Left lung (tissue), 10 donors: ENCODE data around the gene PTPRN2. TPM values are rescaled to one million over a fixed set of nuclear protein-coding genes. Genes with fewer than 3 reads are reported as not detected.

ENCODE experiments used
- ATAC-seq: fragments of 200-7000 bp; cut with Tn5 transposase; one replicate; pipeline ENCODE4 v1.9.1; 2020; ENCODE audit warnings: moderate library complexity
- DNase-seq, 4 donors: peaks; one replicate each; pipeline ENCODE4 v3.0.0-alpha.2; 2013 to 2020
- H3K27ac ChIP-seq, 2 donors: fragments of 200-600 bp; sonication (generic) in 1 of 2; one replicate each; pipeline versions ENCODE4 v1.5.0 to v1.8.0; 2020 to 2021
- H3K27me3 ChIP-seq, 2 donors: fragments of 200-600 bp; sonication (generic) in 1 of 2; one replicate each; pipeline versions ENCODE4 v1.5.0 to v1.8.0; 2020 to 2021
- H3K36me3 ChIP-seq, 2 donors: fragments of 200-600 bp; sonication (generic) in 1 of 2; one replicate each; pipeline versions ENCODE4 v1.5.0 to v1.8.0; 2020 to 2021
- H3K4me1 ChIP-seq, 2 donors: fragments of 200-600 bp; one replicate each; pipeline ENCODE4 v1.8.0; 2021
- H3K4me3 ChIP-seq, 2 donors: fragments of 200-600 bp; sonication (generic) in 1 of 2; one replicate each; pipeline versions ENCODE4 v1.5.0 to v1.8.0; 2020 to 2021; ENCODE audit warnings: mild to moderate bottlenecking in 1 of 2
- H3K9me3 ChIP-seq, 2 donors: fragments of 200-600 bp; sonication (generic) in 1 of 2; one replicate each; pipeline versions ENCODE4 v1.5.0 to v1.8.0; 2020 to 2021
- intact Hi-C, 2 donors: fragments of 100-400 bp; cut with DNase I; formaldehyde crosslinking; loops; one replicate each; pipeline versions ENCODE4 v1.11.2 to v1.14.2; 2022
- polyA plus RNA-seq, 6 donors: library from polyadenylated mRNA; unstranded; fragments of 120-200 nt; gene quantifications; one replicate each; pipeline ENCODE4 v1.2.1, GENCODE V29; 2013; ENCODE audit not compliant: insufficient read length in 6 of 6
- total RNA-seq, 2 donors: library from RNA; stranded (reverse); fragmentation: NEBNext Ultra II Directional; extraction: Animal tissue kit (Norgen Biotek cat#: 25700); gene quantifications; one replicate each; pipeline ENCODE4 v1.2.1, GENCODE V29; 2021
- TF ChIP-seq, protein P1 (sequence below), 2 donors: fragments of 200-600 bp; sonication (generic) in 1 of 2; IDR thresholded peaks; one replicate each; pipeline versions ENCODE4 v1.5.0 to v1.8.0; 2021; ENCODE audit warnings: antibody characterized with exemption in 2 of 2
- donor health status: DM: no; HTN: yes; CAD: no.
- donor health status: DM: no; HTN: no; CAD: no.

Gene PTPRN2
- total and polyA plus RNA-seq, 8 donors: 4.0 to 7.8 (median 6.8) TPM

DNA sequence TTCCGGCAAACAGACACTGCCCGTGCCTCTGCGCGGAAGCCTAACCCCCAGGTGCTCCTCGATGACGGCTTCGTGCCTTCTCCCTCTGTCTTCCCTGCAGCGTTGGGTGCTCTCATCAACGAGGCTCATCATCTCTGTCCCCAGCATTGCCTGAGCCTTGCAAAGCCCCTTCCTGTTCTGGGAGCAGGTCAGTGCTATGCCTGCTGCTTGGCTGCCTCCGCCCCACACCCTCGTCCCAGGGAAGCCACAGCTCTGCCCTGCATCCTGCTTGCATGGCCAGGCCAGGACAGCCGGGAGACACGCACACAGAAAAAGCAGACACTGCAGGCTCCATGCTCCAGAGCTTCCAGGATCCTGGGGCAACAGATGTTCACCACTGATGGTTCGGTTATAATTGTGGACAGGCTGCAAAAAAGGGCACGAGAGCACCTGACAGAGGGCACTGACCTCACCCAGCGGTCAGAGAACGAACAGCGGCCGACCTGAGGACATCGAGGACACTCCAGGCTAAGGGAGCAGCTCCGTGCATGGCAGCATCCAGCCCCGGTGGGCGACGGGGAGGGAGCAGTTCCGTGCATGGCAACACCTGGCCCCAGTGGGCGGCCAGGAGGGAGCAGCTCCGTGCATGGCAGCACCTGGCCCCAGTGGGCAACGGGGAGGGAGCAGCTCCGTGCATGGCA, 265.5 kb downstream of the PTPRN2 start:
- Histone ChIP-seq H3K4me3 (no peak overlapping the region), H3K27ac (no peak overlapping the region), H3K36me3 (no peaks in the 10 kb centered on the region), H3K9me3 (peaks cover 0 to 12% of the 10 kb centered on the region in 2 donors), H3K27me3 (peaks cover 0 to 60% of the 10 kb centered on the region in 2 donors), H3K4me1 (no peaks in the 10 kb centered on the region)
- ATAC-seq: no peak
- TF ChIP-seq, protein P1, sequence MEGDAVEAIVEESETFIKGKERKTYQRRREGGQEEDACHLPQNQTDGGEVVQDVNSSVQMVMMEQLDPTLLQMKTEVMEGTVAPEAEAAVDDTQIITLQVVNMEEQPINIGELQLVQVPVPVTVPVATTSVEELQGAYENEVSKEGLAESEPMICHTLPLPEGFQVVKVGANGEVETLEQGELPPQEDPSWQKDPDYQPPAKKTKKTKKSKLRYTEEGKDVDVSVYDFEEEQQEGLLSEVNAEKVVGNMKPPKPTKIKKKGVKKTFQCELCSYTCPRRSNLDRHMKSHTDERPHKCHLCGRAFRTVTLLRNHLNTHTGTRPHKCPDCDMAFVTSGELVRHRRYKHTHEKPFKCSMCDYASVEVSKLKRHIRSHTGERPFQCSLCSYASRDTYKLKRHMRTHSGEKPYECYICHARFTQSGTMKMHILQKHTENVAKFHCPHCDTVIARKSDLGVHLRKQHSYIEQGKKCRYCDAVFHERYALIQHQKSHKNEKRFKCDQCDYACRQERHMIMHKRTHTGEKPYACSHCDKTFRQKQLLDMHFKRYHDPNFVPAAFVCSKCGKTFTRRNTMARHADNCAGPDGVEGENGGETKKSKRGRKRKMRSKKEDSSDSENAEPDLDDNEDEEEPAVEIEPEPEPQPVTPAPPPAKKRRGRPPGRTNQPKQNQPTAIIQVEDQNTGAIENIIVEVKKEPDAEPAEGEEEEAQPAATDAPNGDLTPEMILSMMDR (IDR thresholded peaks at IDR 0.05): no peak
- intact Hi-C loops: no loop called here
- DNase-seq: no peak

DNA sequence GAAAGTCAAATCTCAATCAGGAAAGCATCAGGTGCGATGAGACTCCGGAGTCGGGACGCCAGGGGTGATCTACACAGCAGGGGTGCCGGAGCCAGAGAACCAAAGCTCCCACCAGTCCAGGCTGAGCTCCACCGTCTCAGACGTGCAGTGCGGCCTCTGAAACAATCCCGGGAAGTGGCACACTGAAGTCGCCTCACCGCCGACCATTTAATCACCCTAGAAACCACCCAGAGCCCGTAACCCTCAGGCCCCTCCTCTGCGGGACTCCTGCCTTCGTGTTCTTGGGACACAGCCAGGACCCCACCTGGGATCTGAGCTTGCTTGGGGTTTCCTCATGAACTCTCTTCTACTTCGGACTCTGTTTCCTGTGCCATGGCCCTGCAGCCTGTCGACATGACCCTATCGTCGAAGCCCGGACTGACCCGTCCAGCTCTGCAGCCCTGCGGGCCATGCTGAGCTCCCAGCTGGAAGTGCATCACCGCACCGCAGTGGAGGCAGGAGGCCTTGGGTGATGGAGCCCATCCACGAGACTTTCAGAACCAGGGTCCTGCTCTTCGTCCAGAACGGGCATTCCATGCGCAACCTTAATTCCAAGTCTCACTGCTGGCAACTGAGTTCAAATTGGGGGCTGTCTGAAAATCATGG, 266.4 kb downstream of the PTPRN2 start:
- H3K9me3 ChIP-seq: peaks cover 0 to 15% of the 10 kb centered on the region in 2 donors

DNA sequence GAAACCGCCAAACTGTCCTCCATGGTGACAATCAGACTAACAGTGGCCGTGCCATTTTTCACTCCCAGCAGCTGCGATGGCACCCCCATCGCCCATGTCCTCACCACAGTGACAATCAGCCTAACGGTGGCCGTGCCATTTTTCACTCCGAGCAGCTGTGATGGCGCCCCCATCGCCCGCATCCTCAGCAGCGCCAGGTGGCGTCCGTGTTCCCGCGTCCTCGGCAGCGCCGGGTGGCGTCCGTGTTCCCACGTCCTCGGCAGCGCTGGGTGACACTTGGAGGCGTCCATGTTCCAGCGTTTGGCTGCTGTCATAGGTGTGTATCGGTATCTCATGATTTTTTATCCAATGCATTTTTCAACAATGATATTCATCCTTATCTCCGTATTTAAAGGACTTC, 267.3 kb downstream of the PTPRN2 start:
- Histone ChIP-seq H3K27ac (no peak overlapping the region), H3K36me3 (no peaks in the 10 kb centered on the region), H3K4me1 (no peaks in the 10 kb centered on the region), H3K27me3 (peaks cover 0 to 63% of the 10 kb centered on the region in 2 donors), H3K9me3 (peaks cover 0 to 18% of the 10 kb centered on the region in 2 donors), H3K4me3 (no peak overlapping the region)
- ATAC-seq (no peak), DNase-seq (no peak)
- TF ChIP-seq, protein P1 (IDR thresholded peaks at IDR 0.05): no peak
- intact Hi-C loops: no loop called here

More for the DNA sequence above, 266.4 kb downstream of the PTPRN2 start:
- no peaks in the 10 kb centered on the region for H3K36me3 ChIP-seq
- no peak overlapping the region for H3K27ac ChIP-seq
- peaks cover 0 to 69% of the 10 kb centered on the region in 2 donors for H3K27me3 ChIP-seq
- ATAC-seq: no peak
- intact Hi-C loops: no loop called here
- TF ChIP-seq, protein P1 (IDR thresholded peaks at IDR 0.05): no peak
- DNase-seq: no peak
- H3K4me1 ChIP-seq: no peaks in the 10 kb centered on the region
- H3K4me3 ChIP-seq: no peak overlapping the region

DNA sequence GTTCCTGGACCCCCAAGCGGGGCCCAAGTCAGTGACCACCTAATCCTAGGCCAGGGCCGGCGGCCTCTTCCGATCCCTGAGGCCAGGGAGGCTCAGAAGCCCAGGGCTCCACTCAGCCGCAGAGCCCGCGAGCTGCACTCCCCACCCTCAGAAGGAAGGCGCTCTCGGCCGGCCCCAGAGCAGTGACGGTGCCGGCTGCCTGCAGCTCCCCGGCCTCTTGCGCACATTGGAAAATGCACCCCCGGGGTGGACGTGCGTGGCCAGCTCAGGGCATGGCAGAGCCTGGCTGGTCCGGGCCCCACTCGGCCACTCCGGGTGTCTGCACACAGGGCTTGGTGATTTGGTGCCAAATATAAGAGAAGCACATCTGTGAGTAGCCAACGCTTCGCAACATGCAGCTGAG, 269.1 kb downstream of the PTPRN2 start:
- peaks cover 0 to 27% of the 10 kb centered on the region in 2 donors for H3K9me3 ChIP-seq
- H3K27ac ChIP-seq: no peak overlapping the region
- TF ChIP-seq, protein P1 (IDR thresholded peaks at IDR 0.05): no peak
- H3K4me3 ChIP-seq: no peak overlapping the region
- no peak for ATAC-seq
- no peak for DNase-seq
- intact Hi-C loops: no loop called here
- H3K27me3 ChIP-seq: peaks cover 0 to 48% of the 10 kb centered on the region in 2 donors
- no peaks in the 10 kb centered on the region for H3K4me1 ChIP-seq
- no peaks in the 10 kb centered on the region for H3K36me3 ChIP-seq
